ENCODE measurements around the gene TTC34. TPM values are rescaled to one million over a fixed set of nuclear protein-coding genes. Genes with fewer than 3 reads are reported as not detected.

The TTC34 gene
- total RNA-seq, 1 donor from 2014 or later = 3.6 TPM

GRCh38 chr1:2830761-2831425 lies 29.4 kb upstream of the TTC34 start:
- DNase-seq (ENCODE audit: low spot score in 2 of 2, unreplicated experiment in 2 of 2) = no peak
- TF ChIP-seq CTCF (IDR thresholded peaks at IDR 0.05; ENCODE audit: unreplicated experiment) = no peak
- H3K9me3 Mint-ChIP-seq = peaks cover 9% of the 10 kb centered on the region
- H3K4me1 Mint-ChIP-seq = no peaks in the 10 kb centered on the region
- H3K4me3 Mint-ChIP-seq = no peak overlapping the region
- H3K27ac Mint-ChIP-seq = no peak overlapping the region
- no peaks in the 10 kb centered on the region for H3K27me3 Mint-ChIP-seq (ENCODE audit: low read depth)
- peaks cover 3% of the 10 kb centered on the region for H3K36me3 Mint-ChIP-seq

GRCh38 chr1:2829846-2830615 lies 28.5 kb upstream of the TTC34 start:
- Mint-ChIP-seq H3K27ac (no peak overlapping the region), H3K4me3 (no peak overlapping the region), H3K9me3 (peaks cover 9% of the 10 kb centered on the region), H3K4me1 (no peaks in the 10 kb centered on the region), H3K36me3 (peaks cover 3% of the 10 kb centered on the region), H3K27me3 (ENCODE audit: low read depth) (no peaks in the 10 kb centered on the region)
- no peak for DNase-seq (ENCODE audit: low spot score in 2 of 2, unreplicated experiment in 2 of 2)
- TF ChIP-seq CTCF (IDR thresholded peaks at IDR 0.05; ENCODE audit: unreplicated experiment) = no peak

- no peak for DNase-seq (ENCODE audit: low spot score in 2 of 2, unreplicated experiment in 2 of 2)
- Mint-ChIP-seq H3K4me1 (no peaks in the 10 kb centered on the region), H3K4me3 (no peak overlapping the region), H3K9me3 (peaks cover 14% of the 10 kb centered on the region), H3K27me3 (ENCODE audit: low read depth) (no peaks in the 10 kb centered on the region), H3K27ac (no peak overlapping the region), H3K36me3 (peaks cover 3% of the 10 kb centered on the region)
- TF ChIP-seq CTCF (IDR thresholded peaks at IDR 0.05; ENCODE audit: unreplicated experiment) = no peak
Measured at GRCh38 chr1:2828586-2829250, 27.2 kb upstream of the TTC34 start.

DNA sequence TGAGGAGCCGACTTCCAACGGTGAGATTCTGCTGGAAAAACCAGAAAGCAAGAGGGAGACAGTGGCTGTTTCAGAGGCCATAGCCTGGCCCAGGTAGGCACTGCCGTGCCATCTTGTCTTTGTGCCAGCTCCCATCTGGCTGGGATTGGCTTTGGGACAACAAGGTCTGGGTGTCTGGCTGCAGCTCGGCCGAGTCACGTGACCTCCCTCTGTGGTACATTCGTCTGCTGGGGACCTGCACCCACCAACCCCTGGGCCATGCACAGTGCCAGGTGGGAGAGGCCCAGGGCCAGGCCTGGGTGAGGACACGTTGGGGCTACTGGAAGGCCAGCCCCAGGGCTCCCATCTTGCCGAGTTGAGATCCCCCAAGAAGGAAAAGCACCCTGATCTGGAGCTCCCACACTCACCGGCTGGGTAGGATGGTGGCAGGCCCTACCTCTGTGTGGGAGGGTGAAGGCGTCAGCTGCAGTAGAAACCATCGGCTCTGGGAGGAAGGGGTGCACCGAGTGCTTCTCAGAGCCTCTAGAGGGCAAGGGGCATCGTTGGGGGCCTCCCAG lies 25.3 kb upstream of the TTC34 start:
- no peaks in the 10 kb centered on the region for H3K36me3 Mint-ChIP-seq
- no peak for TF ChIP-seq CTCF (IDR thresholded peaks at IDR 0.05; ENCODE audit: unreplicated experiment)
- DNase-seq (ENCODE audit: low spot score in 2 of 2, unreplicated experiment in 2 of 2) = no peak
- H3K4me3 Mint-ChIP-seq = no peak overlapping the region
- H3K4me1 Mint-ChIP-seq = no peaks in the 10 kb centered on the region
- no peaks in the 10 kb centered on the region for H3K27me3 Mint-ChIP-seq (ENCODE audit: low read depth)
- no peak overlapping the region for H3K27ac Mint-ChIP-seq
- peaks cover 14% of the 10 kb centered on the region for H3K9me3 Mint-ChIP-seq

DNA sequence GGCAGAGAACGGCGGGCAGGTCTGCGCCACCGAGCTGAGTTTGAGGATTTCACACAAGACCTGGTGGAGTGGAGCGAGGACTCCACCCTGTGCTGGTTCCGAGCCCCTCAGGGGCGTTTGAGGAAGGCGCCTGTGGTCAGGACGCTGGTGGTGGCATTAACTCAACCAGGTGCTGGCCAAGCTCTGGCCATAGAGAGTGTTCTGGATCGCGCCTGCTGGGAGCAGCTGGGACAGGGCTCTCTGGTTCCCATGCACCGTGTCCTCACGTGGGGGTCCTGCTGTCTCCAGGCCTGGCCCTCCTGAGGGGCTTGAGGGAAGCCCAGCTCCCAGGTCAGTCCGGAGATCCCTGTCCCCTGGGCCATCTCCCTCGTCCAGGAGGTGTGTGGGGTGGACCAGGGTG lies 24.8 kb upstream of the TTC34 start:
- H3K4me1 Mint-ChIP-seq = no peaks in the 10 kb centered on the region
- no peak for TF ChIP-seq CTCF (IDR thresholded peaks at IDR 0.05; ENCODE audit: unreplicated experiment)
- no peak overlapping the region for H3K27ac Mint-ChIP-seq
- no peaks in the 10 kb centered on the region for H3K27me3 Mint-ChIP-seq (ENCODE audit: low read depth)
- no peak for DNase-seq (ENCODE audit: low spot score in 2 of 2, unreplicated experiment in 2 of 2)
- H3K9me3 Mint-ChIP-seq = peaks cover 14% of the 10 kb centered on the region
- no peaks in the 10 kb centered on the region for H3K36me3 Mint-ChIP-seq
- no peak overlapping the region for H3K4me3 Mint-ChIP-seq

All from mesothelial cell of epicardium (in vitro differentiated cells).